HepG2 (cell line): Measurements from ENCODE around the gene TLK2. TPM values are rescaled to one million over a fixed set of nuclear protein-coding genes. Genes with fewer than 3 reads are reported as not detected.
A peak's percentile ranks its signal among the peaks of the same experiment; 100 is the strongest.
"Not testable (repeated sequence)": the region's sequence is repeated elsewhere in the genome, so short reads cannot be mapped to it uniquely, and the experiment has no call there.

Experiments used
- ASH2L ChIP-seq: fragments of 300-600, 200-600 bp; sonication (generic); IDR thresholded peaks from 2 replicates; pipeline ENCODE4 v1.7.0; 2017; ENCODE audit warnings: low read depth, mild to moderate bottlenecking, moderate library complexity, mixed read lengths, low read length; ENCODE audit not compliant: insufficient read length
- DPF2 ChIP-seq: sonication (generic); formaldehyde crosslinking; IDR thresholded peaks from 2 replicates; pipeline ENCODE4 v1.4.0; 2020; ENCODE audit warnings: mild to moderate bottlenecking, low read depth, missing genetic modification reagents, borderline replicate concordance
- EP300 ChIP-seq, 3 experiments: sonication (generic) in 1 of 3; formaldehyde crosslinking in 1 of 3; IDR thresholded peaks; 2 replicates each; pipeline versions ENCODE4 v1.5.1 to v1.6.1; 2011 to 2020; ENCODE audit warnings: low read depth in 2 of 3, low read length in 2 of 3, borderline replicate concordance in 1 of 3, improper control_type of control experiment in 1 of 3, mild to moderate bottlenecking in 1 of 3, missing genetic modification reagents in 1 of 3, moderate library complexity in 1 of 3
- FOSL2 ChIP-seq: sonication (generic); formaldehyde crosslinking; IDR thresholded peaks from 2 replicates; pipeline ENCODE4 v1.4.0; 2020; ENCODE audit warnings: missing genetic modification reagents
- FOXA3 ChIP-seq: IDR thresholded peaks from 2 replicates; pipeline ENCODE4 v1.6.1; 2016; ENCODE audit warnings: missing genetic modification reagents, missing compliant biosample characterization
- HDAC2 ChIP-seq: sonication (generic); formaldehyde crosslinking; IDR thresholded peaks from 2 replicates; pipeline ENCODE4 v1.4.0; 2020; ENCODE audit warnings: missing genetic modification reagents
- HNF4A ChIP-seq: sonication (generic); formaldehyde crosslinking; IDR thresholded peaks from 2 replicates; pipeline ENCODE4 v1.4.0; 2020; ENCODE audit warnings: missing genetic modification reagents
- HNF4G ChIP-seq, 2 experiments: sonication (generic) in 1 of 2; formaldehyde crosslinking in 1 of 2; IDR thresholded peaks; 2 replicates each; pipeline versions ENCODE4 v1.4.0 to v1.6.1; 2011 to 2020; ENCODE audit warnings: borderline replicate concordance in 2 of 2, low read depth in 2 of 2, mild to moderate bottlenecking in 2 of 2, low read length in 1 of 2, missing genetic modification reagents in 1 of 2, moderate library complexity in 1 of 2
- IRF2 ChIP-seq: IDR thresholded peaks from 2 replicates; pipeline ENCODE4 v1.6.1; 2018; ENCODE audit warnings: missing genetic modification reagents, missing compliant biosample characterization
- KDM6A ChIP-seq: IDR thresholded peaks from 2 replicates; pipeline ENCODE4 v1.6.1; 2016; ENCODE audit warnings: low read depth
- MIER3 ChIP-seq: IDR thresholded peaks from 2 replicates; pipeline ENCODE4 v1.6.1; 2016; ENCODE audit warnings: missing compliant biosample characterization, borderline replicate concordance
- NONO ChIP-seq, 2 experiments: fragments of 450-650 bp in 1 of 2; sonication (generic) in 1 of 2; formaldehyde crosslinking in 1 of 2; IDR thresholded peaks in 1 of 2; conservative IDR thresholded peaks in 1 of 2; 2 replicates each; pipeline versions ENCODE4 v1.6.1 to v1.8.0; 2017 to 2022; ENCODE audit warnings: mild to moderate bottlenecking in 1 of 2, missing genetic modification reagents in 1 of 2, moderate library complexity in 1 of 2
- NR2C2 ChIP-seq: sonication (generic); formaldehyde crosslinking; IDR thresholded peaks from 2 replicates; pipeline ENCODE4 v1.4.0; 2020; ENCODE audit warnings: missing genetic modification reagents, mild to moderate bottlenecking, moderate library complexity, borderline replicate concordance
- NR2F1 ChIP-seq, 2 experiments: fragments of 450-650 bp in 1 of 2; formaldehyde crosslinking in 1 of 2; IDR thresholded peaks; 2 replicates each; pipeline versions ENCODE4 v1.5.0 to v1.6.1; 2016 to 2020; ENCODE audit warnings: mild to moderate bottlenecking in 1 of 2, missing compliant biosample characterization in 1 of 2, missing genetic modification reagents in 1 of 2, moderate library complexity in 1 of 2
- PHF21A ChIP-seq: sonication (generic); formaldehyde crosslinking; IDR thresholded peaks from 2 replicates; pipeline ENCODE4 v1.5.0; 2020; ENCODE audit warnings: mild to moderate bottlenecking, missing genetic modification reagents
- REPIN1 ChIP-seq: sonication (generic); formaldehyde crosslinking; IDR thresholded peaks from 2 replicates; pipeline ENCODE4 v1.8.0; 2022; ENCODE audit warnings: missing genetic modification reagents, low read depth, mild to moderate bottlenecking, borderline replicate concordance
- RXRB ChIP-seq: IDR thresholded peaks from 2 replicates; pipeline ENCODE4 v1.6.1; 2016; ENCODE audit warnings: borderline replicate concordance, missing genetic modification reagents, missing compliant biosample characterization
- SALL1 ChIP-seq: sonication (generic); formaldehyde crosslinking; IDR thresholded peaks from 2 replicates; pipeline ENCODE4 v1.8.0; 2022; ENCODE audit warnings: mild to moderate bottlenecking, missing genetic modification reagents
- SNAPC2 ChIP-seq: sonication (generic); formaldehyde crosslinking; IDR thresholded peaks from 2 replicates; pipeline ENCODE4 v1.8.1; 2022; ENCODE audit warnings: mild to moderate bottlenecking, missing genetic modification reagents
- TCF7 ChIP-seq: sonication (generic); IDR thresholded peaks from 2 replicates; pipeline ENCODE4 v1.6.1; 2016; ENCODE audit warnings: antibody characterized with exemption, low read depth
- THAP11 ChIP-seq: IDR thresholded peaks from 2 replicates; pipeline ENCODE4 v1.6.1; 2016; ENCODE audit warnings: missing biosample characterization, missing genetic modification reagents
- ZBTB21 ChIP-seq: sonication (generic); formaldehyde crosslinking; IDR thresholded peaks from 2 replicates; pipeline ENCODE4 v1.4.0; 2020; ENCODE audit warnings: missing genetic modification reagents
- ZKSCAN8 ChIP-seq: IDR thresholded peaks from 2 replicates; pipeline ENCODE4 v1.6.1; 2016; ENCODE audit warnings: borderline replicate concordance, missing genetic modification reagents, missing compliant biosample characterization
- polyA plus RNA-seq, 8 experiments: library from polyadenylated mRNA; depleted of rRNA in 3 of 8; stranded (reverse) in 7 of 8; unstranded in 1 of 8; fragments of >200 nt; fragmentation: Illumina TruSeq in 4 of 8; extraction: Trizol in 4 of 8; gene quantifications; 2 replicates each; pipeline versions ENCODE4 v1.2.1 to v1.2.3, GENCODE V29; 2011 to 2016; ENCODE audit warnings: low read depth in 4 of 8, missing spikeins in 1 of 8, mixed read lengths in 1 of 8; ENCODE audit not compliant: insufficient read depth in 1 of 8
- total RNA-seq, 5 experiments: library from RNA; depleted of rRNA; stranded (reverse); fragments of >200 nt; fragmentation: Illumina TruSeq; extraction: Trizol; gene quantifications; 2 replicates each; pipeline ENCODE4 v1.2.3, GENCODE V29; 2016; ENCODE audit warnings: low read depth in 1 of 5
- TF ChIP-seq, protein P1 (sequence below): sonication (generic); formaldehyde crosslinking; IDR thresholded peaks from 2 replicates; pipeline ENCODE4 v1.8.0; 2022; ENCODE audit warnings: mild to moderate bottlenecking, missing genetic modification reagents, borderline replicate concordance
- TF ChIP-seq, protein P2 (sequence below): sonication (generic); formaldehyde crosslinking; conservative IDR thresholded peaks from 2 replicates; pipeline ENCODE4 v1.4.0; 2020; ENCODE audit warnings: mild to moderate bottlenecking, missing genetic modification reagents, moderate library complexity

Gene TLK2
- total and polyA plus RNA-seq, 2 of the 13 experiments (the other 11 are each of a cell fraction or from before 2014, with no cell fraction given), result 58.7 to 60.8 TPM

DNA sequence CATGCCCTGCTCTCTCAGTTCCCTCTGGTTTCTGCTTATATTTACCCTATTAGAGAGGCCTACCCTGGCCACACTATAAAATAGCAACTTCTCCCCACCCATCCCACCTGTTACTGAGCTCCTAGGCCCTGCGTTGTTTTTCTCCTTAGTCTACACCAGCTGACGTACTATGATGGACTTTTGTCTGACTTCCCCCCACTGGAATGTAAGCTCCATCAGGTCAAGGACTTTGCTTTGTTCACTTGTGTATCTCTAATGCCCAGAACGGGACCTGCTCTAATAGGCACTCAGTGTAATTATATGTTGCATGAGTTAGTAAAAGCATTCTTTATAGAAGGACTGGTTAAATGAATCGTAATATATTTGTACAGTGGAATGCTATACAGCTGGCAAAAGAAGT lies 62.4 kb downstream of the TLK2 start (continued):
- TF ChIP-seq, protein P1, sequence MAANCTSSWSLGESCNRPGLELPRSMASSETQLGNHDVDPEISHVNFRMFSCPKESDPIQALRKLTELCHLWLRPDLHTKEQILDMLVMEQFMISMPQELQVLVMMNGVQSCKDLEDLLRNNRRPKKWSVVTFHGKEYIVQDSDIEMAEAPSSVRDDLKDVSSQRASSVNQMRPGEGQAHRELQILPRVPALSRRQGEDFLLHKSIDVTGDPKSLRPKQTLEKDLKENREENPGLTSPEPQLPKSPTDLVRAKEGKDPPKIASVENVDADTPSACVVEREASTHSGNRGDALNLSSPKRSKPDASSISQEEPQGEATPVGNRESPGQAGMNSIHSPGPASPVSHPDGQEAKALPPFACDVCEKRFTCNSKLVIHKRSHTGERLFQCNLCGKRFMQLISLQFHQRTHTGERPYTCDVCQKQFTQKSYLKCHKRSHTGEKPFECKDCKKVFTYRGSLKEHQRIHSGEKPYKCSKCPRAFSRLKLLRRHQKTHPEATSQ (CRISPR knock-in tag), result 0 out of 2 replicates have a peak, but pooled peaks have one; percentile 22
- TF ChIP-seq IRF2 (CRISPR knock-in tag) (peak; percentile 79; the same call in 1 of the 2 replicates), EP300 (IDR thresholded peaks at IDR 0.05; ENCODE audit: low read depth in 2 of 2, low read length in 2 of 2) (peak in 1 of 2 experiments; percentile 70; a peak in 2 of 4 replicates), EP300 (CRISPR knock-in tag; IDR thresholded peaks at IDR 0.05; ENCODE audit: borderline replicate concordance) (peak; percentile 48), FOSL2 (peak; percentile 41), SALL1 (peak; percentile 58; the same call in 1 of the 2 replicates), REPIN1 (CRISPR knock-in tag) (peak; percentile 25; the same call in 1 of the 2 replicates), ZBTB21 (CRISPR knock-in tag) (peak; percentile 78; the same call in 1 of the 2 replicates), FOXA3 (peak; percentile 57), THAP11 (CRISPR knock-in tag) (peak; percentile 39; the same call in 1 of the 2 replicates), PHF21A (CRISPR knock-in tag) (peak; percentile 60; the same call in 1 of the 2 replicates), SNAPC2 (CRISPR knock-in tag) (peak; percentile 57; the same call in 1 of the 2 replicates), HNF4A (peak; percentile 90), NR2F1 (CRISPR knock-in tag; IDR thresholded peaks at IDR 0.05) (peak; percentile 83 to 93), RXRB (CRISPR knock-in tag) (peak; percentile 89), HNF4G (IDR thresholded peaks at IDR 0.05; ENCODE audit: borderline replicate concordance, low read depth, low read length) (peak; percentile 68; the same call in 1 of the 2 replicates), HNF4G (CRISPR knock-in tag; IDR thresholded peaks at IDR 0.05; ENCODE audit: borderline replicate concordance, low read depth) (peak; percentile 59; the same call in 1 of the 2 replicates), KDM6A (CRISPR knock-in tag) (peak; percentile 72), DPF2 (CRISPR knock-in tag) (0 out of 2 replicates have a peak, but pooled peaks have one; percentile 46), NR2C2 (peak; percentile 79), HDAC2 (CRISPR knock-in tag) (peak; percentile 54; the same call in 1 of the 2 replicates), TCF7 (peak; percentile 39; the same call in 1 of the 2 replicates), NONO (CRISPR knock-in tag; conservative IDR thresholded peaks at IDR 0.05) (peak; percentile 60; the same call in 1 of the 2 replicates), MIER3 (CRISPR knock-in tag) (0 out of 2 replicates have a peak, but pooled peaks have one; percentile 33), ASH2L (peak; percentile 74), ZKSCAN8 (peak; percentile 32; the same call in 1 of the 2 replicates)
- TF ChIP-seq, protein P2, sequence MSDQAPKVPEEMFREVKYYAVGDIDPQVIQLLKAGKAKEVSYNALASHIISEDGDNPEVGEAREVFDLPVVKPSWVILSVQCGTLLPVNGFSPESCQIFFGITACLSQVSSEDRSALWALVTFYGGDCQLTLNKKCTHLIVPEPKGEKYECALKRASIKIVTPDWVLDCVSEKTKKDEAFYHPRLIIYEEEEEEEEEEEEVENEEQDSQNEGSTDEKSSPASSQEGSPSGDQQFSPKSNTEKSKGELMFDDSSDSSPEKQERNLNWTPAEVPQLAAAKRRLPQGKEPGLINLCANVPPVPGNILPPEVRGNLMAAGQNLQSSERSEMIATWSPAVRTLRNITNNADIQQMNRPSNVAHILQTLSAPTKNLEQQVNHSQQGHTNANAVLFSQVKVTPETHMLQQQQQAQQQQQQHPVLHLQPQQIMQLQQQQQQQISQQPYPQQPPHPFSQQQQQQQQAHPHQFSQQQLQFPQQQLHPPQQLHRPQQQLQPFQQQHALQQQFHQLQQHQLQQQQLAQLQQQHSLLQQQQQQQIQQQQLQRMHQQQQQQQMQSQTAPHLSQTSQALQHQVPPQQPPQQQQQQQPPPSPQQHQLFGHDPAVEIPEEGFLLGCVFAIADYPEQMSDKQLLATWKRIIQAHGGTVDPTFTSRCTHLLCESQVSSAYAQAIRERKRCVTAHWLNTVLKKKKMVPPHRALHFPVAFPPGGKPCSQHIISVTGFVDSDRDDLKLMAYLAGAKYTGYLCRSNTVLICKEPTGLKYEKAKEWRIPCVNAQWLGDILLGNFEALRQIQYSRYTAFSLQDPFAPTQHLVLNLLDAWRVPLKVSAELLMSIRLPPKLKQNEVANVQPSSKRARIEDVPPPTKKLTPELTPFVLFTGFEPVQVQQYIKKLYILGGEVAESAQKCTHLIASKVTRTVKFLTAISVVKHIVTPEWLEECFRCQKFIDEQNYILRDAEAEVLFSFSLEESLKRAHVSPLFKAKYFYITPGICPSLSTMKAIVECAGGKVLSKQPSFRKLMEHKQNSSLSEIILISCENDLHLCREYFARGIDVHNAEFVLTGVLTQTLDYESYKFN (CRISPR knock-in tag), result peak; percentile 86
- TF ChIP-seq NONO (IDR thresholded peaks at IDR 0.05), result not testable (repeated sequence)
